DND-41 (cell line): ENCODE measurements around the gene KATNAL1.
A peak's percentile ranks its signal among the peaks of the same experiment; 100 is the strongest.
"Not testable (repeated sequence)": the region's sequence is repeated elsewhere in the genome, so short reads cannot be mapped to it uniquely, and the experiment has no call there.

Source experiments
- ATAC-seq: fragments of 200-7000 bp; cut with Tn5 transposase; 3 replicates; pipeline ENCODE4 v1.9.1; 2021; ENCODE audit warnings: low read depth; ENCODE audit not compliant: insufficient read depth
- DNase-seq: peaks from one replicate; pipeline ENCODE4 v3.0.0-alpha.2; 2020
- H2AFZ ChIP-seq: 2 replicates; pipeline ENCODE4 v1.6.0; 2012; ENCODE audit warnings: low read depth, low read length
- H3K27ac ChIP-seq: 2 replicates; pipeline ENCODE4 v1.5.1; 2012; ENCODE audit warnings: low read length, inconsistent platforms
- H3K27me3 ChIP-seq: fragments of 200-600 bp; sonication (generic); 2 replicates; pipeline ENCODE4 v1.6.0; 2012; ENCODE audit warnings: low read length, mild to moderate bottlenecking, inconsistent platforms; ENCODE audit not compliant: insufficient read depth, poor library complexity
- H3K36me3 ChIP-seq: 2 replicates; pipeline ENCODE4 v1.5.1; 2012; ENCODE audit warnings: low read length, inconsistent platforms; ENCODE audit not compliant: insufficient read depth
- H3K4me1 ChIP-seq: 2 replicates; pipeline ENCODE4 v1.5.1; 2012; ENCODE audit warnings: mild to moderate bottlenecking, low read length; ENCODE audit not compliant: insufficient read depth
- H3K4me2 ChIP-seq: 2 replicates; pipeline ENCODE4 v1.6.0; 2012; ENCODE audit warnings: mild to moderate bottlenecking, moderate library complexity, low read length, inconsistent platforms; ENCODE audit not compliant: insufficient read depth
- H3K4me3 ChIP-seq, 2 experiments: fragments of 200-600 bp in 1 of 2; shearing (Covaris generic) in 1 of 2; 2 replicates each; pipeline ENCODE4 v1.5.1; 2012 to 2016; ENCODE audit warnings: inconsistent platforms in 2 of 2, low read length in 2 of 2, mild to moderate bottlenecking in 2 of 2, low read depth in 1 of 2, moderate library complexity in 1 of 2
- H3K79me2 ChIP-seq: 2 replicates; pipeline ENCODE4 v1.6.0; 2012; ENCODE audit warnings: low read length, inconsistent platforms; ENCODE audit not compliant: insufficient read depth
- H3K9ac ChIP-seq: 2 replicates; pipeline ENCODE4 v1.6.0; 2012; ENCODE audit warnings: low read depth, mild to moderate bottlenecking, inconsistent platforms, low read length, moderate library complexity
- H3K9me3 ChIP-seq: 2 replicates; pipeline ENCODE4 v1.5.1; 2012; ENCODE audit warnings: low read length, moderate library complexity, mild to moderate bottlenecking, inconsistent platforms; ENCODE audit not compliant: insufficient read depth, severe bottlenecking
- H4K20me1 ChIP-seq: 2 replicates; pipeline ENCODE4 v1.6.0; 2012; ENCODE audit warnings: low read length; ENCODE audit not compliant: insufficient read depth
- CTCF ChIP-seq: IDR thresholded peaks from 2 replicates; pipeline ENCODE4 v1.5.1; 2012; ENCODE audit warnings: borderline replicate concordance, low read length, moderate library complexity, mild to moderate bottlenecking; ENCODE audit not compliant: poor library complexity, severe bottlenecking; ENCODE audit errors: extremely low read depth
- EZH2 ChIP-seq: IDR thresholded peaks from 3 replicates; pipeline ENCODE4 v1.6.1; 2012; ENCODE audit warnings: borderline replicate concordance, low read depth, mild to moderate bottlenecking, moderate library complexity, low read length, inconsistent platforms; ENCODE audit not compliant: severe bottlenecking

KATNAL1 gene

GRCh38 chr13:30274083-30274482, 33.3 kb downstream of the KATNAL1 start:
- Histone ChIP-seq H3K79me2 (peaks cover 47% of the 10 kb centered on the region), H3K36me3 (peaks cover 72% of the 10 kb centered on the region), H4K20me1 (no peaks in the 10 kb centered on the region), H3K27me3 (no peaks in the 10 kb centered on the region), H3K4me2 (no peak overlapping the region), H3K4me1 (no peaks in the 10 kb centered on the region), H3K27ac (no peak overlapping the region), H2AFZ (no peak overlapping the region), H3K9ac (no peak overlapping the region), H3K9me3 (peaks cover 5% of the 10 kb centered on the region), H3K4me3 (no peak overlapping the region)
- ATAC-seq (no peak), DNase-seq (no peak)
- TF ChIP-seq CTCF (no peak), EZH2 (no peak)

GRCh38 chr13:30270035-30270434, 37.3 kb downstream of the KATNAL1 start:
- not testable (repeated sequence) for H3K27ac ChIP-seq, H4K20me1 ChIP-seq, H3K9ac ChIP-seq, ATAC-seq, H3K4me1 ChIP-seq, H2AFZ ChIP-seq, H3K9me3 ChIP-seq, H3K4me3 ChIP-seq, H3K27me3 ChIP-seq, H3K4me2 ChIP-seq, DNase-seq
- Histone ChIP-seq H3K79me2 (peaks cover 59% of the 10 kb centered on the region), H3K36me3 (peaks cover 54% of the 10 kb centered on the region)

- H3K9ac ChIP-seq, result no peak overlapping the region
- H3K4me3 ChIP-seq, result no peak overlapping the region
- no peak for DNase-seq
- H4K20me1 ChIP-seq, result no peaks in the 10 kb centered on the region
- TF ChIP-seq CTCF (no peak), EZH2 (no peak)
- no peaks in the 10 kb centered on the region for H3K4me1 ChIP-seq
- no peak for ATAC-seq
- no peak overlapping the region for H2AFZ ChIP-seq
- H3K4me2 ChIP-seq, result no peak overlapping the region
- H3K36me3 ChIP-seq, result peaks cover 41% of the 10 kb centered on the region
- no peak overlapping the region for H3K27ac ChIP-seq
- no peaks in the 10 kb centered on the region for H3K27me3 ChIP-seq
- H3K9me3 ChIP-seq, result peaks cover 2% of the 10 kb centered on the region
- H3K79me2 ChIP-seq, result peaks cover 47% of the 10 kb centered on the region
Measured at GRCh38 chr13:30268673-30269072, 38.7 kb downstream of the KATNAL1 start.

- TF ChIP-seq EZH2 (no peak), CTCF (no peak)
- Histone ChIP-seq H3K9ac (no peak overlapping the region), H2AFZ (no peak overlapping the region), H3K27me3 (no peaks in the 10 kb centered on the region), H3K4me2 (no peak overlapping the region), H3K36me3 (peaks cover 28% of the 10 kb centered on the region), H3K4me1 (no peaks in the 10 kb centered on the region), H3K27ac (no peak overlapping the region), H3K79me2 (peaks cover 35% of the 10 kb centered on the region), H3K4me3 (no peak overlapping the region), H4K20me1 (no peaks in the 10 kb centered on the region), H3K9me3 (peaks cover 2% of the 10 kb centered on the region)
- DNase-seq (no peak), ATAC-seq (no peak)
Measured at GRCh38 chr13:30266756-30267155, 40.6 kb downstream of the KATNAL1 start.

- not testable (repeated sequence) for H3K4me2 ChIP-seq, H3K4me3 ChIP-seq, H3K9me3 ChIP-seq, DNase-seq, ATAC-seq, H4K20me1 ChIP-seq, H3K9ac ChIP-seq, H3K27me3 ChIP-seq, H2AFZ ChIP-seq
- Histone ChIP-seq H3K36me3 (peaks cover 30% of the 10 kb centered on the region), H3K79me2 (peaks cover 39% of the 10 kb centered on the region), H3K27ac (peak overlapping the region; percentile 40; the same call in 1 of the 2 replicates), H3K4me1 (peaks cover 14% of the 10 kb centered on the region)
Measured at GRCh38 chr13:30259149-30259733, 48.1 kb downstream of the KATNAL1 start.
